HFFc6 (cell line): ENCODE data around the gene CCDC14. TPM values are rescaled to one million over a fixed set of nuclear protein-coding genes. Genes with fewer than 3 reads are reported as not detected.
A peak's percentile ranks its signal among the peaks of the same experiment; 100 is the strongest.

ENCODE experiments used
- DNase-seq: peaks from one replicate; pipeline ENCODE4 v3.0.0-alpha.2; 2018
- H3K27ac Mint-ChIP-seq: 2 replicates; pipeline ENCODE4 v1.8.0; 2020; ENCODE audit warnings: mild to moderate bottlenecking, mixed read lengths
- H3K27me3 Mint-ChIP-seq: 2 replicates; pipeline ENCODE4 v1.8.0; 2021; ENCODE audit warnings: mild to moderate bottlenecking, moderate library complexity, mixed read lengths; ENCODE audit not compliant: insufficient read depth
- H3K36me3 Mint-ChIP-seq: 2 replicates; pipeline ENCODE4 v1.8.0; 2021; ENCODE audit warnings: low read depth, mixed read lengths
- H3K4me1 Mint-ChIP-seq: 2 replicates; pipeline ENCODE4 v1.8.0; 2020; ENCODE audit warnings: low read depth, mixed read lengths
- H3K4me3 Mint-ChIP-seq: 2 replicates; pipeline ENCODE4 v1.8.0; 2020; ENCODE audit warnings: mild to moderate bottlenecking, moderate library complexity, mixed read lengths
- H3K9me3 Mint-ChIP-seq: 2 replicates; pipeline ENCODE4 v1.8.0; 2020; ENCODE audit warnings: mild to moderate bottlenecking, mixed read lengths
- CTCF ChIP-seq: fragments of 200-600 bp; sonication (generic); IDR thresholded peaks from 2 replicates; pipeline ENCODE4 v1.5.0; 2021; ENCODE audit warnings: antibody characterized with exemption, mild to moderate bottlenecking
- total RNA-seq, 6 experiments: library from RNA; stranded (reverse); fragmentation: NEBNext Ultra II Directional; extraction: Animal tissue kit (Norgen Biotek cat#: 25700); gene quantifications; 2 replicates in 1 of 6; 3 replicates in 5 of 6; pipeline ENCODE4 v1.2.3, GENCODE V29; 2021

CCDC14 gene
- total RNA-seq, 6 experiments from 2014 or later = 25.8 to 39.7 (median 36.3) TPM

DNA sequence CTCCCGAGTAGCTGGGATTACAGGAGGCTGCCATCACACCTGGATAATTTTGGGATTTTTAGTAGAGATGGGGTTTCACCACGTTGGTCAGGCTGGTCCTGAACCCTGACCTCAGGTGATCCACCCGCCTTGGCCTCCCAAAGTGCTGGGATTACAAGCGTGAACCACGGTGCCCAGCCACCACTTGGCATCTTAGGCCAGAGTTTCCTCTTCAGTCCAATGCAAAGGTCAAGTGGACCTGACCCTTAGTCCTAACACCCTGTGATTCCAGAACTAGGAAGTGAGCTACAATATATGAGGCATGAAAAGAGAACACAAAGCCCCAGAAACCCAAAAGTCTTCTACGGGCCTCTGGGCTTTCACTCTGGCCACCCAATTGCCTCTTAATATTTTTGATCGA lies 82.2 kb downstream of the CCDC14 start:
- Mint-ChIP-seq H3K4me1 (peaks cover 95% of the 10 kb centered on the region), H3K27ac (no peak overlapping the region), H3K4me3 (no peak overlapping the region), H3K36me3 (peaks cover 86% of the 10 kb centered on the region), H3K9me3 (no peaks in the 10 kb centered on the region), H3K27me3 (no peaks in the 10 kb centered on the region)
- no peak for DNase-seq
- TF ChIP-seq CTCF = no peak

DNA sequence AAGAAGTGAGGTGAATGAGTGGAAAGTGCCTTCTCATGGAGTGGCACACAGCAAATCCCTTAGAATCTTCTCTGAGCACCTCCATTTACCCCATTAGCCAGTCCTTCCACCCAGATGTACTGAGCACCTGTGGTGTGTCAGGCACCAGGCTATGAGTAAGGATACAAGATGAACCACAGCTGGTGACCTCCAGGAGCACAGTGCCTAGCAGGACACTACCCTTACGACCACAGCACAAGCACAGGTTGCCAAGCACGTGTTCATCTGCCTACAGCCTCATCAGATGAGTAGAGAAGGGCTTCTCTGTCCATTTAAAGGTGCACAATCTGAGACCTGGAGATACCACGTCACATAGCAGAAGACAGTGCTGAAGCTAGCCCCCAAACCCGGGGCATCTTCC lies 83.1 kb downstream of the CCDC14 start:
- Mint-ChIP-seq H3K9me3 (no peaks in the 10 kb centered on the region), H3K36me3 (peaks cover 87% of the 10 kb centered on the region)

DNA sequence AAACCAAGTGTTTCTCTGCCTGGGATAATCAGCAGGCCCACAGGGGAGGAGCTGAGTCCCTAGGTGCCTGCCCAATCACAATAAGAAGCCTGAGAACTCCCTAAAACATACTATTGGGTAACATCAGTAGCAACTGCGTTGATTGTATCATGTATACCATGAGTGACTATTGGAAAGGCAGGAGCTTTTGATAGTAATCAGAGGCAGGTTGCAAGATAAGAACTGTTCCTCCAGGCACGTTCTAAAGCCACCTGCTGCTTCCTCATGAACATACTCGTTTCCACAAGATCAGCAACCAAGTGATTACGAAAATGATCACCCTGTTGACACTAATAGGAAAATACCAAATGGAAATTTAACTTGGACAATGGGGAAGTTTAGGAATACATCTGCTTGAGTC lies 83.6 kb downstream of the CCDC14 start:
- Mint-ChIP-seq H3K4me3 (no peak overlapping the region; the same call in 1 of the 2 replicates), H3K36me3 (peaks cover 87% of the 10 kb centered on the region), H3K27me3 (no peaks in the 10 kb centered on the region), H3K27ac (peak overlapping the region; percentile 34; the same call in 1 of the 2 replicates), H3K9me3 (no peaks in the 10 kb centered on the region), H3K4me1 (peaks cover 96% of the 10 kb centered on the region)
- no peak for DNase-seq
- TF ChIP-seq CTCF = no peak

More for the DNA sequence above, 83.1 kb downstream of the CCDC14 start:
- peak overlapping the region; percentile 2; the same call in 1 of the 2 replicates for H3K27ac Mint-ChIP-seq
- H3K4me3 Mint-ChIP-seq = no peak overlapping the region
- no peak for TF ChIP-seq CTCF
- DNase-seq = no peak
- no peaks in the 10 kb centered on the region for H3K27me3 Mint-ChIP-seq
- peaks cover 96% of the 10 kb centered on the region for H3K4me1 Mint-ChIP-seq

- Mint-ChIP-seq H3K27ac (peak overlapping the region; percentile 34), H3K9me3 (no peaks in the 10 kb centered on the region), H3K4me1 (peaks cover 96% of the 10 kb centered on the region), H3K4me3 (peak overlapping the region; percentile 36; the same call in 1 of the 2 replicates), H3K36me3 (peaks cover 89% of the 10 kb centered on the region), H3K27me3 (no peaks in the 10 kb centered on the region)
- peak; percentile 64 for TF ChIP-seq CTCF
- no peak for DNase-seq
Observed at GRCh38 chr3:123876858-123877257, 84.2 kb downstream of the CCDC14 start.

DNA sequence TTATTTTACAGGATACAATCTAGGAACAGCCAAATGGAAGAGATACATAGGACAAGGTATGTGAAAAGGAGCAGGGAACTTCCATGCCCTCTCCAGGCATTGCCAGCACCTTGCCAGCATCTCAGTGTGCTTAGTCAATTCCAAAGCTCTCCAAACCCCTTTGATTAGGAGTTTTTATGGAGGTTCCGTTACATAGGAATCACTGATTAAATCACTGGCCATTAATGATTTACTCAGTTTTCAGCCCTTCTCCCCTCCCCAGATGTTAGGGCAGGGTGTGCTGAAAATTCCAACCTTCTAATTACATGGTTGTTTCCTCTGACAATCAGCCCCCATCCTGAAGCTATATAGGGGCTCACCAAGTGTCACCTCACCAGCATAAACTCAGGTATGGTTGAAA lies 88.4 kb downstream of the CCDC14 start:
- H3K27me3 Mint-ChIP-seq = no peaks in the 10 kb centered on the region

More for the DNA sequence above, 88.4 kb downstream of the CCDC14 start:
- DNase-seq = no peak
- no peak overlapping the region; the same call in 1 of the 2 replicates for H3K4me3 Mint-ChIP-seq
- H3K27ac Mint-ChIP-seq = peak overlapping the region; percentile 59; the same call in 1 of the 2 replicates
- TF ChIP-seq CTCF = no peak
- peaks cover 79% of the 10 kb centered on the region for H3K36me3 Mint-ChIP-seq
- peaks cover 97% of the 10 kb centered on the region for H3K4me1 Mint-ChIP-seq
- no peaks in the 10 kb centered on the region for H3K9me3 Mint-ChIP-seq
